Vagina (tissue), 2 donors: ENCODE data around the gene LCP1.

ENCODE experiments used
- CTCF ChIP-seq, 3 experiments: fragments of 450-650 bp in 2 of 3; fragments of 200-600 bp in 1 of 3; sonication (generic) in 1 of 3; IDR thresholded peaks; one replicate each; pipeline ENCODE4 v1.5.1; 2017 to 2019; ENCODE audit warnings: antibody characterized with exemption in 3 of 3, mild to moderate bottlenecking in 2 of 3, moderate library complexity in 2 of 3
- POLR2A ChIP-seq, 2 donors: fragments of 450-650 bp; IDR thresholded peaks; one replicate each; pipeline ENCODE4 v1.6.1; 2017; ENCODE audit warnings: antibody characterized with exemption in 2 of 2, mild to moderate bottlenecking in 2 of 2, moderate library complexity in 2 of 2
- POLR2AphosphoS5 ChIP-seq, 2 donors: sonication (generic); formaldehyde crosslinking; IDR thresholded peaks; one replicate each; pipeline ENCODE4 v1.9.0; 2017; ENCODE audit warnings: antibody characterized with exemption in 2 of 2, mild to moderate bottlenecking in 2 of 2, low read depth in 1 of 2; ENCODE audit not compliant: insufficient read depth in 1 of 2

- TF ChIP-seq POLR2A (IDR thresholded peaks at IDR 0.05) (no peak), CTCF (IDR thresholded peaks at IDR 0.05) (no peak), POLR2AphosphoS5 (IDR thresholded peaks at IDR 0.05; ENCODE audit: insufficient read depth in 1 of 2, low read depth in 1 of 2) (no peak)
Observed at GRCh38 chr13:46124531-46124966, 57.4 kb downstream of the LCP1 start.
